ENCODE data around the gene TM7SF2.

- TF ChIP-seq, protein P1, sequence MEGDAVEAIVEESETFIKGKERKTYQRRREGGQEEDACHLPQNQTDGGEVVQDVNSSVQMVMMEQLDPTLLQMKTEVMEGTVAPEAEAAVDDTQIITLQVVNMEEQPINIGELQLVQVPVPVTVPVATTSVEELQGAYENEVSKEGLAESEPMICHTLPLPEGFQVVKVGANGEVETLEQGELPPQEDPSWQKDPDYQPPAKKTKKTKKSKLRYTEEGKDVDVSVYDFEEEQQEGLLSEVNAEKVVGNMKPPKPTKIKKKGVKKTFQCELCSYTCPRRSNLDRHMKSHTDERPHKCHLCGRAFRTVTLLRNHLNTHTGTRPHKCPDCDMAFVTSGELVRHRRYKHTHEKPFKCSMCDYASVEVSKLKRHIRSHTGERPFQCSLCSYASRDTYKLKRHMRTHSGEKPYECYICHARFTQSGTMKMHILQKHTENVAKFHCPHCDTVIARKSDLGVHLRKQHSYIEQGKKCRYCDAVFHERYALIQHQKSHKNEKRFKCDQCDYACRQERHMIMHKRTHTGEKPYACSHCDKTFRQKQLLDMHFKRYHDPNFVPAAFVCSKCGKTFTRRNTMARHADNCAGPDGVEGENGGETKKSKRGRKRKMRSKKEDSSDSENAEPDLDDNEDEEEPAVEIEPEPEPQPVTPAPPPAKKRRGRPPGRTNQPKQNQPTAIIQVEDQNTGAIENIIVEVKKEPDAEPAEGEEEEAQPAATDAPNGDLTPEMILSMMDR (IDR thresholded peaks at IDR 0.05): peak; percentile 59 to 90 (median 77)
- no peak for TF ChIP-seq POLR2A (IDR thresholded peaks at IDR 0.05)
Measured at GRCh38 chr11:65078151-65078550, 33.5 kb upstream of the TM7SF2 start.
